ENCODE data around the gene CD93. TPM values are rescaled to one million over a fixed set of nuclear protein-coding genes. Genes with fewer than 3 reads are reported as not detected.
A peak's percentile ranks its signal among the peaks of the same experiment; 100 is the strongest.

Gene CD93
- total RNA-seq, 2 donors from 2014 or later = 99.2 to 163 TPM

- H3K27ac ChIP-seq = peak overlapping the region in 1 of 2 donors; percentile 90
These were observed 26.3 kb downstream of the CD93 start for GRCh38 chr20:23059846-23060245.

GRCh38 chr20:23059001-23059400, 27.1 kb downstream of the CD93 start:
- DNase-seq (ENCODE audit: low spot score) = no peak
- no peak for TF ChIP-seq CTCF (IDR thresholded peaks at IDR 0.05)
- ATAC-seq (ENCODE audit: insufficient number of reproducible peaks, low FRiP score, low read depth) = no peak

More at GRCh38 chr20:23059846-23060245, 26.3 kb downstream of the CD93 start:
- Histone ChIP-seq H3K4me1 (ENCODE audit: control insufficient read depth in 1 of 2, low read depth in 2 of 2) (peaks cover 38 to 46% of the 10 kb centered on the region in 2 donors), H3K36me3 (no peaks in the 10 kb centered on the region), H3K27me3 (replicated peaks; ENCODE audit: insufficient read depth) (no peaks in the 10 kb centered on the region), H3K9me3 (no peaks in the 10 kb centered on the region), H3K4me3 (no peak overlapping the region)
- no peak for TF ChIP-seq CTCF (IDR thresholded peaks at IDR 0.05)
- DNase-seq (ENCODE audit: low spot score) (no peak), ATAC-seq (ENCODE audit: insufficient number of reproducible peaks, low FRiP score, low read depth) (no peak)

GRCh38 chr20:23058240-23058639, 27.9 kb downstream of the CD93 start:
- Histone ChIP-seq H3K9me3 (no peaks in the 10 kb centered on the region), H3K36me3 (no peaks in the 10 kb centered on the region), H3K4me1 (ENCODE audit: control insufficient read depth in 1 of 2, low read depth in 2 of 2) (peaks cover 34 to 38% of the 10 kb centered on the region in 2 donors), H3K27me3 (replicated peaks; ENCODE audit: insufficient read depth) (no peaks in the 10 kb centered on the region), H3K4me3 (no peak overlapping the region), H3K27ac (no peak overlapping the region)
- TF ChIP-seq CTCF (IDR thresholded peaks at IDR 0.05) = no peak
- no peak for DNase-seq (ENCODE audit: low spot score)
- ATAC-seq (ENCODE audit: insufficient number of reproducible peaks, low FRiP score, low read depth) = no peak

More at GRCh38 chr20:23059001-23059400, 27.1 kb downstream of the CD93 start:
- Histone ChIP-seq H3K36me3 (no peaks in the 10 kb centered on the region), H3K4me3 (no peak overlapping the region), H3K27ac (no peak overlapping the region), H3K9me3 (no peaks in the 10 kb centered on the region), H3K27me3 (replicated peaks; ENCODE audit: insufficient read depth) (no peaks in the 10 kb centered on the region), H3K4me1 (ENCODE audit: control insufficient read depth in 1 of 2, low read depth in 2 of 2) (peaks cover 38 to 46% of the 10 kb centered on the region in 2 donors)

GRCh38 chr20:23052904-23053303, 33.2 kb downstream of the CD93 start:
- DNase-seq (ENCODE audit: low spot score) = no peak
- no peaks in the 10 kb centered on the region for H3K36me3 ChIP-seq
- no peak for TF ChIP-seq CTCF (IDR thresholded peaks at IDR 0.05)
- H3K4me3 ChIP-seq = no peak overlapping the region
- peaks cover 0 to 16% of the 10 kb centered on the region in 2 donors for H3K4me1 ChIP-seq (ENCODE audit: control insufficient read depth in 1 of 2, low read depth in 2 of 2)
- no peak overlapping the region for H3K27ac ChIP-seq
- no peaks in the 10 kb centered on the region for H3K9me3 ChIP-seq
- ATAC-seq (ENCODE audit: insufficient number of reproducible peaks, low FRiP score, low read depth) = no peak
- H3K27me3 ChIP-seq (replicated peaks; ENCODE audit: insufficient read depth) = no peaks in the 10 kb centered on the region

GRCh38 chr20:23050847-23051627, 35.1 kb downstream of the CD93 start:
- Histone ChIP-seq H3K4me1 (ENCODE audit: control insufficient read depth in 1 of 2, low read depth in 2 of 2) (peaks cover 8 to 35% of the 10 kb centered on the region in 2 donors), H3K36me3 (no peaks in the 10 kb centered on the region), H3K27ac (peak overlapping the region; percentile 82 to 89), H3K27me3 (replicated peaks; ENCODE audit: insufficient read depth) (no peaks in the 10 kb centered on the region), H3K9me3 (no peaks in the 10 kb centered on the region), H3K4me3 (peak overlapping the region; percentile 85)
- peak; percentile 73 for TF ChIP-seq CTCF (IDR thresholded peaks at IDR 0.05)
- peak; percentile 78 for DNase-seq (ENCODE audit: low spot score)
- peak; percentile 48 for ATAC-seq (ENCODE audit: insufficient number of reproducible peaks, low FRiP score, low read depth)
